Measurements from ENCODE around the gene MMS19.

Gene MMS19

DNA sequence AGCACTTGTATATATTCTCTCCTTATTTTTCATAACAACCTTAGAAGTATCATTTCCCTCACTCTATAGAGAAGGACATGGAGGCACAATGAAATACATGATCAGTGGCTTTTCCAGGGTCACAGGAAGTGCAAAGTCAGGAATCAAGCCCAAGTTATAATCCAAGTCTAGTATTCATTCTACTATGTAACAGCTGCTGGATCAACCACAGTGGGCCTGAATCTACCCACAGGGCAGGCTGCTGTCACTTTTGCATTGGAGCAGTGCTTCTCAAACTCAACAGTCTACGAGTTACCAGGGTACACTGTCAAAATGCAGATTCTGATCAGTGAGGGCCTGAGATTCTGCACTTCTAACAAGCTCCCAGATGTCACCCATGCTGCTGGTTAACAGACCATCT is 34.0 kb downstream of the MMS19 start:
- DNase-seq (ENCODE audit: low spot score) = no peak

DNA sequence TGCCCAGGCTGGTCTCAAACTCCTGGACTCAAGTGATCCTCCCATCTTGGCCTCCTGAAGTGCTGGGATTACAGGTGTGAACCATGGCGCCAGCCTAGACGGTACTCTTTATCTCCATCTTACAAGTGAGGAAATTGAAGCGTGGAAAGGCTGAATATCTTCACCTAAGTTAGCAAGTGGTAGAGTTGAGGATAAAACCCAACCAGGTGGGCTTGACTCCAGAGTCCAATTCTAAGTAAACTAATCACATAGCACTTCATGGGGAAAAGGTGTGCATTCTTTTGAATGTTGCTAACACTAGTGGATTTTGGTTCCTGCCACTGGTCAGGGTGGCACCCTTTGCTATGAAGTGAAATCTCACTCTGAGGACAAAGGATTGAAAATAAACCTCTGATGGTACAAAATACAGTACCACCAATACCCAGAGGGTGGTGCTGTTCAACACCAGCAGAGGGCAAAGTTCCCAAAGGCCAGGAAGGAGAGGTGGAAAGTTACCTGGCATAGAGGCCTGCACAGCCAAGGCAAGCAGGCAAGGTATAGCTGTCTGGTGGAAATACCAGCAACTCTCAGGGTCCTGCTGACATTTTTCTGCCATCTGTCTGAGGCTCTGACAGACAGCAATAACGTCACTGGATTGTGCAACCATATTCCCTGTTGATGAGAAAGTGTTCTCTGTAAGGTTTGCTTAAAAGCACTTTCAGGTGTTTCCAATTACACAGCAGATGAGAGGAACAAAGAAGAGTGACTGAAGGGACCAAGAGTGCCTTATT is 34.7 kb downstream of the MMS19 start:
- peak; percentile 64 for DNase-seq (ENCODE audit: low spot score)

DNA sequence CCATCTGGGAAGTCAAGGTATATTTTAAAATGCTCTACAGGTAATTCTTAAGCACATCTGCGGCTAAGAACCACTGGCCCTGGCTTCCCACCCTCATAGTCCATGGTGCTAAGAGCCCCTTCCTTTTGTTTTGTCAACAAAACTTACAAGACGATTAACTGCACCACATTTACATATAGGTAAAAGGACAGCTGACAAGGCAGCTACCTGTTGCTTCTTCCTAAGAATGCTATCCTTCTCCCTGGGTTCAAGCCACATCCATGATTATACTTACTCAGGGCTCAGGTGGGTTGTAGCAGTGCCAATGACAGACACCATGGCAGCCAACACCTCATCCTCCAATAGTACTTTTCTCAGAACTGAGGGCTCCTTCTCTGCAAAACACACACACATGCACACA is 35.9 kb downstream of the MMS19 start:
- DNase-seq (ENCODE audit: low spot score) = no peak

DNA sequence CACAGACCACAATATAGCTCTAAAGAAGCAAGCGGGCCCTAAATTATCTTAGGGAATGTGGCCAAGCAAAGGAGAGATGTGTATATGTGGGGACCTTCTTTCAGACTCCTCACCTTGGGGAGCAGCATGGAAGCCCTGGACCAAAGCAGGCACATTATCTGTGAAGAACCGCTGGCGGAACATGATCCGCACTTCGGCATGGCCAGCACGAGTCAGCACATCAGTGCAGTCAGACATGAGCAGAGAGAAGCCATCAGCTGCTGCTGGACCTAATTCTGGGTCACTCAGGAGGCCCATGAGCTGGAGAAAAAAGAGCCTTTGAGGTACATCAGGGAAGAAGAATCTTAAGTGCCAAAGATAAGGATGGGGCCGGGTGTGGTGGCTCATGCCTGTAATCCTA is 38.3 kb downstream of the MMS19 start:
- DNase-seq (ENCODE audit: low spot score) = no peak

DNA sequence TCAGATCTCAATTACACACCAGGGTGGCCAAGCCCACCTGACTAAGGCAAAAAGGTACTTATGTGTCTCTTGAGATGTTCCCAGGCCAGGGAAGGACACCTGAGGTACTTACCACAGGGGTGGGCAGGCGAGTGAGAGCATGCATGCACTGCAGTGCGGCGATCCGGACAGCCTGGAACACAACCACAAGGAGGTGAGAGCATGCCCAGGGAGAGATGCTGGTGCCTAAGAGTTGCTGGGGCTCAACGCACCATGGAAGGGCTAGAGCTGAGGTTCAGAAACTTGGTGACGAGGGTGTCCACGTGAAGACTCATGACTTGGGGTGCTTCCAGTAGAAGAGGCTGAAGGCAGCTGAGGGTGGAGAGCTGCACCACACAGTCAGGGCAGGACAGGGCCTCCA is 39.1 kb downstream of the MMS19 start:
- no peak for DNase-seq (ENCODE audit: low spot score)

DNA sequence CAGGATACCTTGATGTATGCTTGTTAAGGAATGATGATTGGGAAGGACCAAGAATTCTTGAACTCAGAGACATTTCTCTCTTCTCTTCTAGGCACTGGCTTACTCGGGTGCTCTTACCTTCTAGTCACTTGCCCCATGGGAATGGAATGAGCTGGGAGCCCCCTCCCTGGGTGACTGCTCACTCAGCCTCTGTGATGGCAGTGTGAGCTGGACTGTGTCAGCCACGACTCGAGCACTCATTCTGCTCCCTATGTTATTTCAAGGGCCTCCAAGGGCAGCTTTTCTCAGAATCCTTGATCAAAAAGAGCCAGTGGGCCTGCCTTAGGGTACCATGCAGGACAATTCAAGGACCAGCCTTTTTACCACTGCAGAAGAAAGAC is 41.5 kb downstream of the MMS19 start:
- DNase-seq (ENCODE audit: low spot score) = no peak

DNA sequence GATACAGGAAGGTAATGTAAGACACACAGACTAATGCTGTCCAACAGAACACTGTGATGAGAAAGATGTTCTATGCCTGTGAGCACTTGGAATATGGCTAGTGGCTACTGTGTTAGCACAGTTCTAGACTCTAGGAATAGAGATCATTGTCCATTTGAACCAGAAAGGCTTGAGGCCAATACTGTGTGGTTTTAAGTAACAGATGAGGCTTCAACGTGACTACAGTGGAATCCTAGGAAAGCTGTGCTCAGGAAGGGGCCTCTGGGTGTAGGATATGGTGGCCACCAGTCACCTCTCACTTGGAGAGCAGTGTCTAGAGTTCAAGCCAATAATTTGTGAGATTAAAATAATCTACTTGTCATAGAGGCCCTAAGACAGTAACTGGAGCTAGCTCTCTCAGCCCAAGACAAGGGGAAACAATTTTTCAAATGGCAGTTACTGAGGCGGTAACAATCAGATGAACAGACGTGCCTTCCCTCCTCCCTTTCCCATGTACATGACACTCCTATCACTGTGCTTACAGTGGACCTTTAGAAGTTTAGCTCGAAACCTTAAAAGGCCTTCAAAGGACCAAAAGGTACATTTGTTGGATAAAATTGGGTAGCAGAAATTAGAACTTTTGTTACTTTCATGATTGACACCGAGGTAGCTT is 42.1 kb downstream of the MMS19 start:
- DNase-seq (ENCODE audit: low spot score) = no peak

DNA sequence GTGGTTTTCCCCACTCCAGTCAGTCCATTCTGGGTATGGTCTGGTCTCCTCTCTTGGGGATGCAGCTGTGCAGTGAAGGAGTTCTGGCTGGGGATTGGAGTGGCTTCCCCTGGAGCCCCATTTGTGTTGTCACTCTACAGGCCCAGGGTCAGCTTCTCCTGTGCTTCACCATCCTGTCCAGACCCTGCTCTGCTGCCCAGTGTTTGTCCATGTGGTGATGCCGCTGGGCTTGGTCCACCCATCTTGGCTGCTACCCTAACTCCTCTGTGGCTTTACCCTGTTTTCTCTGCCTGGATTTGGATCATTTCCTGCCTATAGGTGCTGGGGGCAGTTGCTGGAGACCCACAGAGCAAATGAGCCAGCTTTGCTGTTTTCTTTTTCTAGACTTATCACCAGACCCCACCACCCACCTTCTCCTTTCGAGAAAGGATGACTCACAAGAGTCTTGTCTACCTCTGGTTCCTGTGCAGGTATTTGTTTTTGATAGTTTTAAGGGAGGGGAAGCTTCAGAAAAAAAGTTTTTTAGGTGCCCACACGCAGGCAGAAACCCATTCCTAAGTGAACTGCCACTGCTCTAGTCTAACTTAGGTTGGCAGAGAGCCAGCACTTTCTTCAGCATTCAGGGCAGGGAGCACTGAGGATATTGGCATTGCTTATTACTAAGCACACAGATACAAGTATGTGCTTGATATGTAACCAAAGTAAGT is 43.7 kb downstream of the MMS19 start:
- peak; percentile 43 for DNase-seq (ENCODE audit: low spot score)

DNA sequence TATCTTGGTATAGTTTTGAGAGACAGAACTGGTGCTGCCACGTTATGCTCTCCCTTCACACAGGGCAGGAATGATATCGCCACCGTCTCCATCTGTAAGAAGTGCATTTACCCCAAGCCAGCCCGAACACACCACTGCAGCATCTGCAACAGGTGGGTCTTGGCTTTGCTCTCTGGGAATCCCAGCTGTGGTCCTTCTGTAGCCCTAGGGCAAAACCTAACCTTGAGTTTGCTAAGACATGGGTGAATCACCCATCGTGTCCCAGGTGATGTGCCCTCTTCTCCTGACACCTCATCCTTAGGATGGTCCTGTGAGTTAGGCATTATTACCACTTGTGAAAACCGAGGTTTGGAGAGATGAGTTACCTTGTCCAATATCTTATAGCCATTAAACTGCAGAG is 45.9 kb downstream of the MMS19 start:
- DNase-seq (ENCODE audit: low spot score) = no peak

DNA sequence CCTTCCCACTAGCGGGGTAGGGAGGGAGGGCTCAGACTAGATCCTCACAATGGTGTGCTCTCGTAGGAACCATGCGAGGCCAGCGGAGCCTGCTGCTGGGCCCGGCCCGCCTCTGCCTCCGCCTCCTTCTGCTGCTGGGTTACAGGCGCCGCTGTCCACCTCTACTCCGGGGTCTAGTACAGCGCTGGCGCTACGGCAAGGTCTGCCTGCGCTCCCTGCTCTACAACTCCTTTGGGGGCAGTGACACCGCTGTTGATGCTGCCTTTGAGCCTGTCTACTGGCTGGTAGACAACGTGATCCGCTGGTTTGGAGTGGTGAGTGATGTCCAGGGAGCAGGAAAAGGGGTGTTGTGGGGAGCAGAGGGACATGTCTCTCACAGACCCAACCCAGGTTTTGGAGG is 46.6 kb downstream of the MMS19 start:
- DNase-seq (ENCODE audit: low spot score) = no peak

DNA sequence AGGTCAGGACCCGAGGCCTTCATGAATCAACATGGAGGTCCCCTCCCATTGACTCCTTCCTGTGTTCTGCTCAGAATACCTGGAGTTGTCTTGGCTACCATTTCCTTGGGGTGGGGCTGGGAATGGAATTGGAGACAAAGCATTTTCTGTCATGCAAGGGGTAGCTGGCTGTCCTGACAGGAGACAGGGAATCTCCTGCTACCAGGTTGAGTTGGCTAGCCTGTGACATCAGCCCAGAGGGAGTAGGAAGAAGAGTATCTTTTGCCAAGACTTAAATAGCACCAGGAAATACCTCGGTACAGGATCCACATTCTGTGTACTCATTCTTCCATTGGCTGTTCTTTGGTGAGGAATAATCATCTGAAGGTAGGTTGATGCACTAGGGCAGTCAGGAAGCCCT is 47.4 kb downstream of the MMS19 start:
- DNase-seq (ENCODE audit: low spot score) = no peak

DNA sequence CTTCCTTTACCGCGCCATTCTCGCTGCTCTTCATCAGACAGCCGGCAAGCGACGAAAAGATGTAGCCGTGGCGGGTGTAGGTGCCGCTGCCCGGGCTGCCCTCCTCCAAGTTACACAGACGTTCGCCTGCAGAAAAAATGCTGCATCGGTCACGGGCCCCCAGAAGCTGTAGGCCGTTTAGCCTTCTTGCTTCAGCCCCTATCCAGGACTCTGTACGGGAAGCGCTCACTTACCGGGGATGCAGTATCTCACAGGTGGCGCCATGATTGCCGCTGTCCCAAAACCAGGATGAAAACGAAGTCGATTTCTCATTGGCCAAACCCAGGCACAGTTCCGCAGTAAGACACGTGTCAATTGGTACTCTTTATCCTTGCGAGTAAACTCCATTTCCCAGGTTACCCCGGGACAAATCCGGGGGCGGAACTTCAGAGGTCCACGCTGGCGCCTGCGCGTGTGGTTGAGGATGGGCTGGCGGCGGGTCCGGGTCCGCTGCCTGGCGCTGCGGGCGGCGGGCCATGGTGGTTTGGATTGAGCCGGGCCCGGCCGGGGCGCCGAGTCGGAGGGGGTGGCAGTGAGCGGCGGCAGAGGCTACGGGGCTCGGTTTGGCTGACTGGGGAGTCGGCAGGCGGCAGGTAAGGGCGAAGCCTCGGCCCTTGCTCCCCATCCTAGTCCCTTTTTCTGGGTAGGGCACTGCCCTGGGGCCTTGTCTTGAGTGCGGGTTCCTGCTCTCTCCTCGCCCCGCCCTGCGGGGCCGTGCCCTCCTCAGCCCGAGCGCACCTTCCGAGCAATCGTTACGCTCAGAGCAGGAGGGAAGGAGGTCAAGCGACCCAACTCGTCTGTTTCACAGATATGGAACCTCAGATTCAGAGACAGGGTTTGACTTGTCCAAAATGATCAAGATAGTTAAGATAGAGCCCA is 52.2 kb downstream of the MMS19 start, which contains the start of the genes EXOSC1 and ZDHHC16:
Gene EXOSC1 (minus strand): TSS at position 285 of the 918 bp plus-strand sequence. CDS start 21 bp downstream, at position 264.
Gene ZDHHC16 (plus strand): TSS at position 454 of the 918 bp plus-strand sequence. CDS start 5,501 bp downstream, outside the sequence.
- peak; percentile 98 for DNase-seq (ENCODE audit: low spot score)

DNA sequence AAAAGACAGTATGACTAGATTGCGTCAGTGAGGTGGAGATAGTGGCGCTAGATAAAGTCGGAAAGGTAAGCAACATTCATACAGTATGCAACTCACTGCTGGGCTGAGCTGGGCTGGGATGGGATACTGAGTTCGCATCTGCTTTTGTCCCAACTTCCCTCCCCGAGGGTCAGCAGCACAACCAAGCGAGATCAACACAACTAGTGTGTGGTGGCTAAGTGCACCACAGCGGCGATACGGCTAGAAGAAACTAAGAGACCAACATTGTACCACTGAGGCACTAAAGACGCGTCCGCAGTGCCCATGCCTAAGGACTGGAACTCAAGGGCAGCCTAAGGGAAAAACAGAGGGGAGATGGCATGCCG is 52.9 kb downstream of the MMS19 start:
- DNase-seq (ENCODE audit: low spot score) = no peak

DNA sequence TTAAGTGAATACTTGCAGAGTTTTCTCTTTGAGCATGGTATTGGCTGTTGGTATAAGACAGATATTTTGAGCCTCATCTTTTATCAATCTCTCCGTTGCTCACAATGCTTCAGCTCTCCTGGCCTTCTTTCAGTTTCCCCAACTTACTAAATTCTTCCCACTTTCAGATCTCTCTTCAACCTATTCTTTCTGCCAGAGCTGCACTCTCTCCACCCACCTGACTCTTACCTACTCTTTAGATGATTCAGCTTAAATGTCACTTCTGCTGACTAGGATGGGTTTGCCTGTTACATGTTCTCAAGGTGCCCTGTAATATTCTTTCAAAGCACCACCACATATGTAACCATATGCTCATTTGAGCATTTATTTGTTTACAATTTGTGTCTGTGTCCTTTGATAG is 54.0 kb downstream of the MMS19 start:
- no peak for DNase-seq (ENCODE audit: low spot score)

DNA sequence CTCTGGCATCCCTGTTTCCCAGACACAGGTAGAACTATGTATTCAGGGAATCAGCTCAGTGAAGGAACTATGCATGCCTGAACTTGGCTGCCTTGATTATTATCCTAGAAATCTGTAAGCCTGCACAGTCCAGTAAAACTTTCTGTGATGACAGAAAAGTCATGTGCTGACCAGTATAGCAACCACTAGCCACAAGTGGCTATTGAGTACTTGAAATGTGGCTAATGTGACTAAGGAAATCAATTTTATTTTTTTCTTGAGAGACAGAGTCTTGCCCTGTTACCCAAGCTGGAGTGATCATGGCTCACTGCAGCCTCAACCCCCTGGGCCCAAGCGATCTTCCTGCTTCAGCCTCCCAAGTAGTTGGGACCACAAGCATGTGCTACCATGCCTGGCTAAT is 55.9 kb downstream of the MMS19 start:
- no peak for DNase-seq (ENCODE audit: low spot score)

DNA sequence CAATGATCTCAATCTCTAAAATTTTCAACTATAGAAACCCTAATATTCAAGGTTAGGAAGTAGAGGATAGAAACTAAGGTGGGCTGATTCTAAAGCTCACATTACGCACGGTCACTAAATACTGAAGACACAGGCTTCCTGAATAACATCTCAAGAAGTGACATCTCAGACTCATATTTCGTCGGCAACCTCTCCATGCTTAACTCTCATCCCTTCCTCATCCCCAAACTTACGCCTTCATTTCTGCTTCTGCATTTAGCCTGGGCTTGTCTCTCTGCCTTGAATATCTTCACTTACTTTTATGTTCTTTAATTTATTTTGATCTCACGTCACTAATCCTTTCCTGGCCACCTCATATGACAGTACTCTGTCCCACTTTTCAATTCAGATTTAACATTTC is 63.0 kb downstream of the MMS19 start:
- DNase-seq (ENCODE audit: low spot score) = no peak

DNA sequence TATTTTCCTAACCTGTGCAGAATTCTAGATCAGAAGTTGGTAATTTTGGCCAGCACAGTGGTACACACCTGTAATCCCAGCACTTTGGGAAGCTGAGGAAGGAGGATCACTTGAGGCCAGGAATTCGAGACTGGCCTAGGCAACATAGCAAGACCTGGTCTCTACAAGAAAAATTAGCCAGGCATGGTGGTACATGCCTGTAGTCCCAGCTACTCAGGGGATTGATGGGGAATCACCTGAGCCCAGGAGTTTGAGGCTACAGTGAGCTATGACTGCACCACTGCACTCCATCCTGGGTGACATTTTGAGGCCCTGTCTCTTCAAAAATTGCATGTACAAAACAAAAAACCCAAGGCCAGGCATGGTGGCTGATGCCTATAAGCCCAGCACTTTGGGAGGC is 63.7 kb downstream of the MMS19 start:
- no peak for DNase-seq (ENCODE audit: low spot score)

DNA sequence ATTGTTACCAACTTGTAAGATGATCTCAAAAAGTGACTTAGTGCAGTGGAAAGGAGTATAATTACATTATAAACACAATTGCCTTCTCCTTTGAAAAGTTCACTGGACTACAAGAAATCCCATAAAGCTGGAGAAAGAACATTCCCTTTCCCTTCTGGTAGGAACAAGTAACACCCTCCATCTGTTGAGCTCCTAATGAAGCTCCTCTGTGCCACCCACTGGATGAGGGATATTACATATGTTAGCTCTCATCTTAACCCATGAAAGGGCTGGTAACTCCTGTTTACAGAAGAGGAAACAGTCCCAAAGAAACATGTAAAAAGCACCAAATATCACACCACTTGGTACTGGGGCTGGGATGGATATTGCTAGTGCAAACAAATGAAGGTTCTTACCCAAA is 64.2 kb downstream of the MMS19 start:
- no peak for DNase-seq (ENCODE audit: low spot score)

DNA sequence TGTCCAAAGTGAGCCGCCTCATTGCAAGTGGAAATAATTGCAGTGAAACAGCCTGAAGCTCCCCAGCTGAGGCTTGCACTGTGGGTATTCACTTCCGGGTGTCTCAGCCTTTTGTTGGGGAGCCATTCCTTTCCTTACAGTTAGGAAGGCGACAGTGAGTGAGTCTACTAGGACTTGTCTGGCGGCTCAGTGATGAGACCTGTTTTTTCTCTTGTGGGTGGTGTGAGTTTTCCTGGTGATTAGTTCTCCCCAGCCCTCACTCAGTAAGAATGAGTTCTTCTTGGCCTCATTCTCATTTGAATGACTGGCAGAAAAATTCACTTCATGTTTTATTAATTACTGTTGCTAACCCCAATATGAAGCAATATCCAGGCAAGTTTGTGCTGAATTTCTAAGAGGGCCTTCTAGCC is 69.6 kb downstream of the MMS19 start:
- DNase-seq (ENCODE audit: low spot score) = no peak

DNA sequence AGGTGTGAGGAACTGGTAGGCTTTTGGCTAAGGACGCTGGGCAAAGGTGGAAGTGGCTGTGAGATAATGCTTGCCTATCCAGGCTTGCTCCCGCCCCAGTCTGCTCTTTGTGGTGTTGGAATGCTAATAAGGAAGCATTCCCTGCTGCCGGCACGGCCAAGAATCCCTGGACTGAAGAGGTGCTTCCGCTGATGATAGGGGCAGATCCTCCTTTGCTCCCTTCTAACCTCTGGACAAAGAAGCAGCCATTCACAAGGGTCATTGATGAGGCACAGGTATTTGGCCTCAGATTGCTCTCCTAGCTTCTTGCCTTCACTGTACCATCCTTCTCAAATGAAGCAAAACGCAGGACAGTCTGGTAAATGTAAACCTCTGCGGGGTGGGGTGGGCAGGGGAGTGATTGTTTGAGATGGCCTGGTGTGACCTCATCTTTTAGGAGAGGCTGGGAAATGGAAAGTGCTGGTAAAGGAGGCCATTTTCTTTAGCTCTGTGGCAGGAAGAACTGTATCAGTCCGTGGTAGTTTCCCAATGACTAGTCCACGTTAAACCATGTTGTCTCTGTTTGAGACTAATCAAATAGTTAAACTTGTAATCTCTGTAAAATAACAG is 70.5 kb downstream of the MMS19 start:
- DNase-seq (ENCODE audit: low spot score) = no peak

DNA sequence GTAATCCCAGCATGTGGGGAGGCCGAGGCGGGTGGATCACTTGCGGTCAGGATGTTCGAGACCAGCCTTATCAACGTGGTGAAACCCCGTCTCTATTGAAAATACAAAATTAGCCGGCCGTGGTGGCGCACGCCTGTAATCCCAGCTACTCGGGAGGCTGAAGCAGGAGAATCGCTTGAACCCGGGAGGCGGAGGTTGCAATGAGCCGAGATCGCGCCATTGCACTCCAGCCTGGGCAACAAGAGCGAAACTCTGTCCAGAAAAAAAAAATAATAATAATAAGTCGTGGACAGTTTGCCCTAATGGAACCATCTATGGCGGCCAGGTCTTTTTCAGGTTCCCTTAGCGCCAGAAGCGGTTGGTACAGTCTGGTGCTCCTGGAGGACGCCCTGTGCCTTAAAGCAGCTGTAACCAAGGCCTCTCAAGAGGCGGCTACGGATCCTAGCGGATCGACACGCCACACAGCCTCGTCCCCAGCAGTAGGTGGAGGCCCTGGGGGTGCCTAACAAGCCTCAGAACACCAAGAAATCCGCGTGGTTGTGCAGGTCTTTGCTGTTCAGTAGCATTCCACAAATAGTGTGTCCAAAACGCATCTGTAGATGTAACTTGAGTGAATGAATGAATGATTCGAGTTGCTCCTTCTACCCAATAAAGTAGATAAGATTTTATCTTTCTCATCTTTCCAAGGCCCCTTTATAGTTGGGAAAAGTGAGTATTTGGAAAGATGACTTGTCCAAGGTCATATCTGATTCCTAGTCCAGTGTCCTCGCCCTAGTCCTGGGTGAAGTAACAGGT is 71.2 kb downstream of the MMS19 start:
- no peak for DNase-seq (ENCODE audit: low spot score)

Measured in Ammon's horn (tissue), 1 donor.